Adipose tissue (tissue), 3 donors: ENCODE results near the gene MAST4. TPM values are rescaled to one million over a fixed set of nuclear protein-coding genes. Genes with fewer than 3 reads are reported as not detected.

Experiments used
- H3K27ac ChIP-seq: one replicate; pipeline ENCODE4 v1.5.1; 2013; ENCODE audit warnings: low read depth, low read length
- WGBS, 3 donors: extraction: QIAGEN DNeasy Blood & Tissue Kit; methylation state at CpG; one replicate each; pipeline ENCODE4 v1.1.7; 2013; 5-methylcytosine and 5-hydroxymethylcytosine counted together
- polyA plus RNA-seq, 3 donors: library from polyadenylated mRNA; stranded (reverse); fragments of 200-250 nt; gene quantifications; one replicate each; pipeline ENCODE4 v1.2.3, GENCODE V29; 2013
- donor health status: healthy with polysubstance abuse.
- donor health status: Bipolar disorder and iron deficiency.
- donor health status: healthy.

MAST4 gene
- polyA plus RNA-seq, 3 donors = 2.7 to 16.6 (median 11.8) TPM

DNA sequence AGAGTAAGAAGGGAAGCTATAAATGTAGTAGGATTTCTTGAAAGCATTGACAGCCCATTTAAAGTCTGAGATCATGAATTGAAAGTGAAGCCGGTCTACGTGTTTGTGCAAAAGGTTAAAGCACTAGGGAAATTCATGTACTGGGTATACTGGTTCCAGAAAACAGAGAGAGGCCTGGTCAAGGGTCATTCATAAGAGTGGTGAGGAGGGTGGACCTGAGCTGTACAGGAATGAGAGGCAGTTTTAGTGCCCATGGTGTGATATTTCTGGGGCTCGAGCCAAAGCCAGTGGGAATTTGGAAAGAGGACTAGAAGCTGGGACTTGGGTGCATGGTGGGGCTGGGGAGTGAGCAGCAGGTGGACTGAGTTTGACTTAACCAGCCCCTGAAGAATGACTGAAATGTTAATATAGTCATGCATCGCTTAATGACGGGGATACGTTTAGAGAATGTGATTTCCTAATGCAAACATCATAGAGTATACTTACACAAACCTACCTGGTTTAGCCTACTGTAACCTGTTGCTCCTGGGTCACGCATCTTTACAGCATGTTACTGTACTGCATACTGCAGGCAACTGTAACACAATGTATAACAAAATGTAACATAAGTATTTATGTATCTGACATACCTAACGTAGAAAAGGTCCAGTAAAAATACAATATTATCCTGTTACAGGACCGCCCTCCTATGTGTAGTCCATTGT lies 173.0 kb downstream of the MAST4 start:
- 90 to 95% (median 91%) methylated on average over 9 of the region's 9 CpGs for WGBS, 3 donors
- no peak overlapping the region for H3K27ac ChIP-seq

DNA sequence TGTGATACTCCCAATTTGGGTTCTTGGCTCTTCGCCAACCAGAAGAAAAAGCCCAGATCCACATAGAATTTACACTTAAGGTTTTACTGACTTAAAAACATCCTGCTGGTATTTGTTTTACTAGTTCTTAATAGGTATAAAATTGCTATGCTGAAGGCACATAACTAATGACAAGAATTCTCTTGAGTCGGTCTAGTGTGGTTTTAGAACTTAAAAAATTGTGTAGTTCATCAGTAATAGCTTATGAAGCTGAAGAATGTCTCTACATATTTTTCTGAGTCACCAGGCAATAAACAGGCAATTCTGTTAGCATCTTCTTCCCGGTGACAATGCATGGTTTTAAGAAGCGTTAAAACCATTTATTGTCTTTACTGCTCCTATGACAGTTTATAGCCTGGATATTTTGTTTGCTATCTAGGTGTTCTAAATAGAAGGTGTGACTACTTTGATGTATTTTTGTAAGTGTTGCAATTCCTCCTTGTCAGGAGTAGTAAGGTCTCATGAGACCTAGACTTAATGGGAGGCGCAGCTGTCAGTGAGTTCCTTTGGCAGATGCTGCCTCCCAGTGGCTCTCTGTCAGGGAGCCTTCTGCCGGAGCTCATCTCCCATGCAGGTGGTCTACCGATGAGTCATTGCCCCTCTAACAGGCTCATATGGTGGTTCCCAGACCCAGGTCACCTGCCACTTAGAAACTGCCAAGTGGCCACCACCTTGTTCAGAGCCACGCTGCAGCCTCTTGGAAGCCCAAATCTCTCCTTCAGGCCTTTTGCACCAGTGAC lies 173.8 kb downstream of the MAST4 start:
- whole genome bisulfite sequencing, 3 donors = 64 to 71% (median 69%) methylated on average over 8 of the region's 8 CpGs
- no peak overlapping the region for H3K27ac ChIP-seq

DNA sequence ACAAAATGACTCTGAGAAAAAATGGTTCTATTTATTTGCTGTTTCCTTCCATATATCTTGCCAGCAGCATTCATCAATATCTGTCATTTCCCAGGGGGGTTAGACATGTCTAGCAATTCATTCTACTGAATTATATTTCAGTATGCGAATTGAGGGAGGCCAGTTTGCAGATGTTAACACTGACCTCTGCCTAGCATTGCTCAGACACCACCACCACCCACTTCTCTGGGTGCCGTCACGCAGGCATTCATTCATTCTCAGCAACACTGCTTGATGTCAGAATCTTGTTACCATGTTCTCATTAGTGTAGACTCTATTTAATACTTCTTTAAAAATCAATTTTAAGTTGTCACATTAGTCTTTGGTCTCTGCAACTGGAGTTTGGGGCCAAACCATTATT lies 181.7 kb downstream of the MAST4 start:
- 70 to 79% (median 73%) methylated on average over 3 of the region's 3 CpGs for WGBS, 3 donors
- no peak overlapping the region for H3K27ac ChIP-seq

DNA sequence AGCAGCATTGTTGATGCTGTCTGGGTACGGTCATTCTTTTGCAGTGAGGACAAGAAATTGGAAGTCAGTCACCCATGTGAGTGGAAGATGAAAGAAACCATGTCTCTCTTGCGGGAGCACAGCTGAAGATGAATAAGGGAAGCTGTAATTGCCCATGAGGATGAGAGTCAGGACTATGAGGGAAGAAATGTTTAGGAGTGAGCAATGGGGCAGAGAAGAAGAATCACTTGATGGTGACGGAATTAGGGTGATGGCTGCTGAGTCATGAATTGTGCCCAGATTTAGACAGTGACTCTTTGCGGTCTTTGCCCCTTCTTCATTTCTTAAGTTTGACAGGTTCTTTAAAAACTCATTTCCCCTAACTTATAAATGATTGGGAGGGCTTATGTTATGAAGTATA lies 183.3 kb downstream of the MAST4 start:
- 91 to 97% (median 91%) methylated on average over 4 of the region's 4 CpGs for WGBS, 3 donors
- H3K27ac ChIP-seq = no peak overlapping the region

DNA sequence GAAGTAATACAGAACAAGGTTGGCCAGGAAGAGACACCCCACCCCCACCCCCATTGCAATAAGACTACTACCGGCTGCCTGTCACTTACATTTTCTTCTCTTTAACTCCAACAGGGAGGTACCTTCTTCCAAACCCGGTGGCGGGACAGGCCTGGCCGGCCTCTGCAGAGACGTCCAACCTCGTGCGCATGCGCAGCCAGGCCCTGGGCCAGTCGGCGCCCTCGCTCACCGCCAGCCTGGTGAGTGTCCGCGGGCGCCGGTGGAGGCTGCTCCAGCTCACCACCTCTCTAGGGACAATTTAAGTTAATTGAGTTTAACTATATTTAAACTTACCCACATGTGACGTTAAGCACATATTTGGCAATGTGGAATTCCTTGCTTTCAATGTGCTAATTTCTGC lies 192.4 kb downstream of the MAST4 start:
- 91 to 93% (median 93%) methylated on average over 17 of the region's 17 CpGs for WGBS, 3 donors
- H3K27ac ChIP-seq = no peak overlapping the region

DNA sequence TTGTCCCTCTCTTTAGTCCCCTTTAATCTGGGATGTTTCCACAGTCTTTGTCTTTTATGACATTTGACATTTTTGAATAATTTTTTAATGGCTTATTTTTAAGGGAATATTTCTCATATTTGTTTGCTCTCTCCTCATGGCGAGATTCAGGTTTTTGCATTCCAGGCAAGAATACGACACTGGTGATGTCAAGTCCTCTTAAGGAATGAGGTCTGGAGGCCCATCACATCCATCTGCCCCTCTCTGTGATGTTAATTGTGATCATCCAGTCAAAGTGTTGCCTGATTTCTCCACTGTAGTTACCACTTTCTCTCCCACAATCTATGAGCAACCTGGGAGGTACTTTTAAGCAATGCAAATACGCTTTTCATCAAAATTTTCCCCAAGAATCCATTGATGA lies 193.2 kb downstream of the MAST4 start:
- H3K27ac ChIP-seq = no peak overlapping the region
- 93 to 97% (median 94%) methylated on average over 3 of the region's 3 CpGs for WGBS, 3 donors

DNA sequence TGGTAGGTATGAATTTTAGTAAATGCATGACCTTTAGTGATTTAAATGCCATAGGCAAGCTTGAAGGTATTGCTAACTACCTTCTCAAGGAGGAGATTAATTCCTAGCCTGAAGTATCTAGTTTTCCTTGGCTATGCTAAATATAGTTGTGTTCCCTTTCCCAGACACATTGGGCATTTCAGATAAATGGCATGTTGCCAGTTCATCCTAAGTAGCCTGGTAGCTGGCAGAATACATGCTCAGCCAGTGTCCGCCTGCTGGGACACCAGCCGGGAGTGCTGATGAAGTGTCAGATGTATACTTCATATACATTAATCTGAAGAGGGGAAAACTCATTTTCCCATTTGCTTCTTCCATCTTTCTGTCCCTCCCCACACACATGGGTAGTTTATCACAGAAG lies 196.9 kb downstream of the MAST4 start:
- 93 to 97% (median 93%) methylated on average over 2 of the region's 2 CpGs for WGBS, 3 donors
- H3K27ac ChIP-seq = no peak overlapping the region

DNA sequence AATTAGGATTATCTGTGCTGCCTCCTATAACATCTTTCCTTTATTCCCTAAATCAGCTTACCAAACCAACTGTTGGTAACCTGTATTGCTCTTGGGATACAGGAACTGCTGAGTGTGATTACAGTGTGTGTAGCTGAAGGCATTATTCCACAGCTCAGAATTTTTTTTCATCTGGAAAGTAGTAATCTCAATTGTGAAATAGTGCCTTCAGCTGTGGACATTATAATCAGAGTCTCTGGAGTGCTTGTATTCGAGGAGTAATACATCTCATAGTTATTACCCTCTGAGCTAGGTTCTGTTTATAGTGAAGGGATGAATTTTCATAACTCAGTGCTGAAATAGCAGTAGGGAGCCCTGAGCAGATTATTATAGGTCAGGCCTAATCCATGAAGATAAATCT lies 199.5 kb downstream of the MAST4 start:
- no peak overlapping the region for H3K27ac ChIP-seq
- WGBS, 3 donors = 61 to 74% (median 73%) methylated on average over 1 of the region's 1 CpG

DNA sequence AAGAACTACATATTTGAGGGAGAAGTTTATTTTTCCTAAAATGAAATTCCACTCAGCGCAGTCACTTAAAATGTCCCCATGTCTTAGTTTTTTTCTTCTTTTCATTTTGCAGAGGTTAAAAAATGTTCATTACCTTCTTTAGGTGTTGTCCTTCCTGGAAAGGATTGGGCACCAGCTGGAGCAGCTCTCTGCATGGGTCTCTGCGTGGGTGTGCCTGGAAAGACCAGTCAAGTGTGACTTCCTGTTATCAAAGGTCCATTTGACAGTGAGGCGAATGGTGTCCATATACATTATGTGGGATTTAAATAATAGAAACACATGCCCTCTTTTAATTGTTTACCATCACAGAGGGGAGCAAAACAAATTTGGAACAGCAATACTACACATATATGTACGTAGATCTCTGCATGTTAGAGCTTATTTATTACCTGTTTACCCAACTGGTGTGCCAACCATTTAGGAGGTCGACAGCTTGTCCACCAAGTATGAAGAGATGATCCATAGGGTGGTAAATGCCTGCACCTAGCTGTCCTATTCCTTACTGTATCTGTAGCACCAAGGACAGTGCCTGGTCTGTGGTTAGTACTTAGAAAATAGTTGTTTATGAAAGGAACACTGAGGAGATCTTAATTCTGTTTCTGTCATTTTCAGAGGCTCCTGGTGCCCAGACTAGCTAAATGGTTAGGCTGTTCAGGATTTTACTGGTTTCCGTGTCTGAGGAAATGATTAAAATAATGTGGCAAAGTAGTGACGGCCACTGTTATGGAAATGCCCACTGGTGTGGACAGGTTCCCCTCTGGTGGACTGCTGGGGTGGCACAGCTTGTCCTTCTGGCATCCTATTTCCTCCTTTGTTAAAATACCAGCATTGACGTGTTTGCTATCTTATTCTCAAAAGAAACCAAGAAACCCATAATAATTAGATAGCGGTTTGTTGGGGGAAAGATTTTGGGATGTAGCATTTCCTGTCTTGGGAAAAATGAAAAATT lies 200.4 kb downstream of the MAST4 start:
- H3K27ac ChIP-seq = no peak overlapping the region
- WGBS, 3 donors = 76 to 77% (median 77%) methylated on average over 9 of the region's 9 CpGs

DNA sequence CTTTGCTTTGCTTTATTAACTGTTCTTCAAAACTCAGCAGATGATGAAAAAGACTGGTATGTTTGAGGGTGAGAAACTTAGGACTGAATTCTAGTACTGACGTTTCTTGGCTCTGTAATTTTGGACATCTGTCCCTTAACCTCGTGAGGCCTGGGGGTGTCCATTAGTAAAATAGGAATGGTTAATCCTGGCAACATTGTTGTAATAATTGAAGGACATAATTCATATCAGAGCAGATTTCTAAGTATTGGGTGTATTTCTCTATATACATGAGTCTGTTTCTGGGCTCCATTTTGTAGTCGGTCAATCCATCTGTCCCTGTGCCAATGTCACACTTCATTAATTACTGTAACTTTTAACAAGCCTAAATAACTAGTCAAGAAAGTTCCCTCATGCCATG lies 206.7 kb downstream of the MAST4 start:
- 71 to 84% (median 81%) methylated on average over 3 of the region's 3 CpGs for WGBS, 3 donors
- no peak overlapping the region for H3K27ac ChIP-seq

DNA sequence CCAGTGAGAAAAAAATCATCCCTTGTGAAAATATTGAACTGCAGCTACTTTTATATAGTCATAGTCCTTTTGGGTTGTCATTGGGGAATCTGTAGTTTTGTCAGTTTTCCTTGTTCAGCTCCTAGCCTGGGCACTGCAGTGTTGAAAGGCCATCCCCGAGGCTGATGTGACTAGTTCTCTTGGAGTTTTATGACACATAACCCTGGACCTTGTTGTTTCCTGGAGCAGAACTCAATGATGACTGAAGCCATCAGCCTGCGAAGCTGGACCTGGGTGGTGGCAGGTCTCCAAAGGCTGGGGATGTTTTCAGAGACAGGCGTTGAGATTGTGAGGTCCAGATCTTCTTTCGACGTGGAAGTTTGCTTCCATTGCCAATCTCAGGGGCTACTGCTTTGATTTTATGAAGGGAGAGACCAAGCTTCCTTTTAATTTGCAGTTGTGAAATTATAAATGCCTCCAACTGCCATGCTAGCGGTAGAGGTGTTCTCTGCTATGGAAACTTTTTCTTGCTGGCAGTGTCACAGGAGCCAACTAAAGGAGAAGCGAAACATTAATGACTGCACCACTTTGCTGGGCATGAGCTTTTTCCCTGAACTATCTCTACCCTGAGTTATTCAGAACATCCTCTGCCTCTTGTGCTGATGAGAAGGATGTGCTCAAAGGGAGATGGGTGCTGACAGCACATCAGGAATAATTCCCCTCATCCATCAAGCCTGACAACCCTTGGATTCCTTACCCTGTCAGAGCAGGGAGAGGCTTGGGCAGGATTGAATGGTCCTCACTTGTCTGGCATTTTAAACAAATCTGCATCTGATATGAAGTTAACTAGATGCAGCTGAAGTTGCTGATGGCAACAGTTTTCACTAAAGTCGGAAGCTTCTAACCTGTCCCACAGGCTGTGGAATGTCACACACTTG lies 209.6 kb downstream of the MAST4 start:
- no peak overlapping the region for H3K27ac ChIP-seq
- WGBS, 3 donors = 81 to 86% (median 84%) methylated on average over 8 of the region's 8 CpGs

DNA sequence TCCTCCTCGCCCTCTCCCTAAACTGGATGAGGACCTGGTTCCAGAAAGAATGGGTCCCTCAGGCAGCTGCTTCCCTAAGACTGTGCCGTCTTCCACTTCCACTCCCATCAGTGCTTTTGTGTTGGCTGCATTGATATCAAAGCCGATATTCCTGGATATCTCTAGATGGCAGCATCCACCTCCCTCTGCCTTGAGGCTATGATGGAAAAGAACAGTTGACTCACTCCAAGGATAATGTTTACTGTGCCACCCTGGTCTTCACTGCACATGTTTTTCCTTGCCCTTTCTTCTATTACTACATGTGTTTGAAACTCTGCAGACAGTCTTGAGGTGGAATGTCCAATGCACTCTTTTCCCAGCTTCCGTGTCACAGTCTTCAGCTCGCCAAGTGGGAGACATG lies 211.6 kb downstream of the MAST4 start:
- no peak overlapping the region for H3K27ac ChIP-seq
- WGBS, 3 donors = 53 to 75% (median 68%) methylated on average over 5 of the region's 5 CpGs

DNA sequence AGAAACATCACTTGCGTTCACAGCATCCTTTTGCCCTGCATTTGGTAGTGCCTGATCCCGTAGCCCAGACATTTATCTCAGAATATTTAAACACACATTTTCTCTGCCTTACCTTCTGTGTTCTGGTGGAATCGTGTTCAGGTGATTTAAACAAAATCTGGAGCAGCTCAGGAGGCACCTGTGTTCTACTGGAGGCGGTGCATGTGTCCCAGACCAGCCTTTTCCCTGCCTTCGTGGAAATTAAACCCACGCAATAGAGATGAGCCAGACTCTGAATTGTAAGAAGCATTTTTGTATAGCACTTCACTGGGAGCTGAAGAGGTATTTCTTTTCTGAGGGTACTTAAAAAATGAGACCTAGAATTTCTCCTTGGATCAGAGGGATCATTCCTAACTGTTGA lies 212.5 kb downstream of the MAST4 start:
- WGBS, 3 donors = 84 to 90% (median 87%) methylated on average over 6 of the region's 6 CpGs
- no peak overlapping the region for H3K27ac ChIP-seq

DNA sequence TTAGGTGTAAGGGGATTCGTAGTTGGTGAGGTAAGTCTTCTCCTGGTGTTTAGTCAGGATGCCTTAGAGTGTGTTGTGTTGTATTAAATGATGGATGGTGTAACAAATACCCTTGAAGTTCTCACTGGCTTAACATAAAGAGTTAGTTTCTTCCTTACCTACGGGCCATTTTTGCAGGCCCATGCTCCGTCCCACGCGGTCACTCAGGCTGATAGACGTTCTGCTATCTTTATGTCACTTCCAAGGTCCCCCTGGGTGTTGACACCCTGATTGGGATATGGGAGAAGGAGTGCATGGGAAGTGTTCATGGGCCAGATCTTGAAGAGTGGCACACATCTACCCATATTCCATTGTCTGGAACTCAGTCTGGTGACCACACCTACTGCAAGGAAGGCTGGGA lies 214.0 kb downstream of the MAST4 start:
- no peak overlapping the region for H3K27ac ChIP-seq
- 87 to 97% (median 87%) methylated on average over 6 of the region's 6 CpGs for WGBS, 3 donors

DNA sequence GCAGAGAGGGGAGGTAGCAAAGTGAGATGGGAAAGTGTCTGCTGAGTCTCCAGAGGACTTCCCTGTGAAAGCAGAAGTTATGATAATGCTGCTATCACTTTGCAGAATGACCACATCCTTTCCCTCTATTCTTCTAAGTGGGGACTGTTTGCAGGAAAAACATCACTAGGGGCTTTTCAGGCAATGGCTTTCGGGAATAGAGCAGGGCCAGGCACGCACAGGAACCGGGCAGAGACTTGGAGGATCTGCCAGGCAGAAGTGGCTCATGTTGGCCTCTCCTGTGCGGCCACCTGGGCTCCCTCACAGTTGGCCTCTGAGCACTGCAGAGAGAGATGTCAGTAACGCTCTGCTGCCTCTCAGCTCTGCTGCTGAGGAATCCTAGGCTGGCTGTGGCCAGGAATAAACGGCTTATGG lies 214.7 kb downstream of the MAST4 start:
- WGBS, 3 donors = 64 to 79% (median 64%) methylated on average over 6 of the region's 6 CpGs
- H3K27ac ChIP-seq = no peak overlapping the region

DNA sequence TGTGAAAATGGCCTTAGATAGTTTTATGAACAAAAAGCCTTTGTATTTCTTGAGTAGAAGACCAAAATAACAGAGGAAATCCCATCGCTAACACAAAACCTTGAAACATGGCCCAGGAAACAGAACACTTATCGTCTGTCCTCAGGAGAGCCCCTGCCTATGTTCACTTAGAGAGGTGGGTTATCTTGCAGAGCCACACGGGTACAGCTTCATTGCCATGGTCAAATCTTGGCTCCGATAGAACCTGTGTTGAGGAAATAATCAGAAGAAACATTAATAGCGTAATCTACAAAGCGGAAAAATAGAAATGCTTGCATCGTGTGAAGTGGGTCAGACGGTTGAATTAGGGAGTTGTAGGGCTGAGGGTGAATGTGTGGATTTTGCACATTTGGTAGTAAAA lies 216.1 kb downstream of the MAST4 start:
- WGBS, 3 donors = 71 to 89% (median 86%) methylated on average over 8 of the region's 8 CpGs

DNA sequence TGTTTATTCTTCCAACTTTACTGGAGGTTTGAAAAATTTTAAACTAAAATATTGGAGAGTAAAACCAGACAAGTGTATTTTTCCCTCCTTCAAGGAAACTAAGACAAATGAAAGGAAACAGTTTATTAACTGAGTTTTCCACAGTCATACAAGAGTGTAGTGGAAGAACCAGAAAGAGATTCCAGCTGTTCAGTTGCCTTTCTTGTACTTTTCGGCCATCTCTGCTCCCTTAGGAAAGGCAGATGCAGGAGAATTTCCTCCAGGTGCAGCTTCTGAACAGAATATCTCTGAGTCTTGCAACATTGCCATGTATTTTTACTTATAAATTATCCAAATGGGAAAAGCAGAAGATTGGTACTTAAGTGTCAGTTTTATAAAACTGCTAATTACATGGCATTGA lies 217.1 kb downstream of the MAST4 start:
- WGBS, 3 donors = 73 to 78% (median 77%) methylated on average over 1 of the region's 1 CpG
- H3K27ac ChIP-seq = no peak overlapping the region

More for the DNA sequence above, 216.1 kb downstream of the MAST4 start:
- H3K27ac ChIP-seq = no peak overlapping the region
